Thyroid gland (tissue), 4 donors: ENCODE data around the gene FUCA2. TPM values are rescaled to one million over a fixed set of nuclear protein-coding genes. Genes with fewer than 3 reads are reported as not detected.

Source experiments
- DNase-seq, 2 donors: peaks; one replicate each; pipeline ENCODE4 v3.0.0-alpha.2; 2019
- H3K27ac ChIP-seq, 3 donors: fragments of 200-600 bp; sonication (generic); 1 replicate in 2 of 3; 2 replicates in 1 of 3; pipeline ENCODE4 v1.5.1; 2016 to 2019; ENCODE audit warnings: mild to moderate bottlenecking in 1 of 3, moderate library complexity in 1 of 3
- H3K27me3 ChIP-seq: fragments of 200-600 bp; sonication (generic); one replicate; pipeline ENCODE4 v1.5.1; 2019
- H3K36me3 ChIP-seq, 2 donors: fragments of 200-600 bp; sonication (generic); one replicate each; pipeline ENCODE4 v1.5.1; 2016 to 2019
- H3K4me1 ChIP-seq, 2 donors: fragments of 200-600 bp; sonication (generic); one replicate each; pipeline ENCODE4 v1.5.1; 2017 to 2019
- H3K4me3 ChIP-seq, 3 donors: fragments of 200-600 bp; sonication (generic); replicated peaks in 1 of 3; 1 replicate in 2 of 3; 2 replicates in 1 of 3; pipeline ENCODE4 v1.5.1; 2016; ENCODE audit warnings: mild to moderate bottlenecking in 1 of 3
- H3K9me3 ChIP-seq: fragments of 200-600 bp; sonication (generic); one replicate; pipeline ENCODE4 v1.5.1; 2017
- CTCF ChIP-seq, 6 experiments: fragments of 200-600 bp in 3 of 6; fragments of 450-650 bp in 3 of 6; sonication (generic) in 3 of 6; IDR thresholded peaks; one replicate each; pipeline ENCODE4 v1.5.1; 2016 to 2019; ENCODE audit warnings: antibody characterized with exemption in 6 of 6, mild to moderate bottlenecking in 2 of 6, inconsistent platforms in 1 of 6, moderate library complexity in 1 of 6
- POLR2A ChIP-seq, 2 donors: fragments of 450-650 bp; IDR thresholded peaks; one replicate each; pipeline ENCODE4 v1.6.1; 2017; ENCODE audit warnings: antibody characterized with exemption in 2 of 2, mild to moderate bottlenecking in 2 of 2, moderate library complexity in 1 of 2
- WGBS, 2 donors: methylation state at CpG; one replicate each; pipeline ENCODE4 v1.1.5; 2017; 5-methylcytosine and 5-hydroxymethylcytosine counted together
- intact Hi-C: fragments of 100-400 bp; cut with DNase I; formaldehyde crosslinking; loops from one replicate; pipeline ENCODE4 v1.15.1; 2023
- total RNA-seq, 4 donors: library from RNA; depleted of rRNA; stranded (reverse); fragments of >200 nt; gene quantifications; one replicate each; pipeline ENCODE4 v1.2.3, GENCODE V29; 2016

FUCA2 gene
- total RNA-seq, 4 donors from 2014 or later = 31.7 to 59.1 (median 44.7) TPM

GRCh38 chr6:143546599-143546998, 35.1 kb upstream of the FUCA2 start:
- intact Hi-C loops = no loop called here
- no peaks in the 10 kb centered on the region for H3K4me1 ChIP-seq
- no peaks in the 10 kb centered on the region for H3K27me3 ChIP-seq
- no peak for DNase-seq
- H3K9me3 ChIP-seq = no peaks in the 10 kb centered on the region
- H3K36me3 ChIP-seq = no peaks in the 10 kb centered on the region
- 97 to 99% methylated on average over 3 of the region's 3 CpGs for WGBS, 2 donors
- H3K27ac ChIP-seq = no peak overlapping the region
- TF ChIP-seq POLR2A (IDR thresholded peaks at IDR 0.05) (no peak), CTCF (IDR thresholded peaks at IDR 0.05) (no peak)
- H3K4me3 ChIP-seq = no peak overlapping the region

DNA sequence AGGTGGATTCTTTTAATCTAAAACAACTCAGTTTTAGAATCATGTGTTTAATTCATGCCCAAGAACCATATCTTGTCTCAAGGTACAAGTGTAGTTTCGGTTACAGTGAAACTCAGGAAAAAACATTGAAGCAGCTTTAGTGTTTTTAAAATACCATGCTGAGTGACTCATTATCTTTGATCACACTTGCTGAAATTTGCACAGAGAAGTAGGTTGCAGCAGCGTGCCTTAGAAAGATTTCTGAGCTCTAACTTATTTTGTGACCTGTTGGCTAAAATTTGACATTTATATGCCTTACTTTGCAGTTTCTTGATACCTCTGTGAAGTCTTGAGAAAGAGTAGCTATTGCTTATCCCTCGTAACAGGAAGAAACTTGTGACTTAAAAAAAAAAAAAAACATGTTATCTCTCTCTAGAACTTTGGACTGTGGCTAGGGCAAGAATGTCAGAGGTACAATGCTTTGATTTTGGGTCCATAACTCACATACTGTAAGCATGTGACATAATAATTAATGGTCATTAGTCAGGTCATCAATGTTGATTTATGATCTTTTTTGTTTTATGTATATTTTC, 34.5 kb upstream of the FUCA2 start:
- intact Hi-C loops = no loop called here

DNA sequence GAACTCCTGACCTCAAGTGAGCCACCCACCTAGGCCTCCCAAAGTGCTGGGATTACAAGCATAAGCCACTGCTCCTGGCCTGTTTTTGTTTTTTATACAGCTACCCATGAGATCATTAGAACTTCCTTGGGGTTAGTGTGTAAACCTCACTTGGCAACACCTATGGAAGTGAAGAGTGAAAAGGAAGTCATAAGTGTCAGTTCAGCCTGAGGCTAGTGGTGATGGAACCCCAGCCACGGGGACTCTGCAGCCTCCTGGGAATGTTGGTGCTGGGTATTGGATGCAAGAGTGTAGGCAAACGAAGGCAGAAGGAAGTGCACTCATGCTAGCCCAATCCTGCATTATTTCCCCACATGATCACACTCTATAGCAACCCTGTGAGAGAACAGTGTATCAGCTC, 33.6 kb upstream of the FUCA2 start:
- Histone ChIP-seq H3K4me1 (no peaks in the 10 kb centered on the region), H3K27me3 (no peaks in the 10 kb centered on the region), H3K36me3 (no peaks in the 10 kb centered on the region), H3K9me3 (no peaks in the 10 kb centered on the region), H3K27ac (no peak overlapping the region), H3K4me3 (no peak overlapping the region)
- 58 to 71% methylated on average over 2 of the region's 2 CpGs for WGBS, 2 donors
- DNase-seq = no peak
- no peak for TF ChIP-seq POLR2A (IDR thresholded peaks at IDR 0.05)
- no peak for TF ChIP-seq CTCF (IDR thresholded peaks at IDR 0.05)
- intact Hi-C loops = no loop called here

More for the DNA sequence above, 34.5 kb upstream of the FUCA2 start:
- TF ChIP-seq POLR2A (IDR thresholded peaks at IDR 0.05) (no peak), CTCF (IDR thresholded peaks at IDR 0.05) (no peak)
- Histone ChIP-seq H3K27me3 (no peaks in the 10 kb centered on the region), H3K4me1 (no peaks in the 10 kb centered on the region), H3K4me3 (no peak overlapping the region), H3K36me3 (no peaks in the 10 kb centered on the region), H3K27ac (no peak overlapping the region), H3K9me3 (no peaks in the 10 kb centered on the region)
- no peak for DNase-seq
- WGBS, 2 donors = 80% methylated on average over 3 of the region's 3 CpGs

DNA sequence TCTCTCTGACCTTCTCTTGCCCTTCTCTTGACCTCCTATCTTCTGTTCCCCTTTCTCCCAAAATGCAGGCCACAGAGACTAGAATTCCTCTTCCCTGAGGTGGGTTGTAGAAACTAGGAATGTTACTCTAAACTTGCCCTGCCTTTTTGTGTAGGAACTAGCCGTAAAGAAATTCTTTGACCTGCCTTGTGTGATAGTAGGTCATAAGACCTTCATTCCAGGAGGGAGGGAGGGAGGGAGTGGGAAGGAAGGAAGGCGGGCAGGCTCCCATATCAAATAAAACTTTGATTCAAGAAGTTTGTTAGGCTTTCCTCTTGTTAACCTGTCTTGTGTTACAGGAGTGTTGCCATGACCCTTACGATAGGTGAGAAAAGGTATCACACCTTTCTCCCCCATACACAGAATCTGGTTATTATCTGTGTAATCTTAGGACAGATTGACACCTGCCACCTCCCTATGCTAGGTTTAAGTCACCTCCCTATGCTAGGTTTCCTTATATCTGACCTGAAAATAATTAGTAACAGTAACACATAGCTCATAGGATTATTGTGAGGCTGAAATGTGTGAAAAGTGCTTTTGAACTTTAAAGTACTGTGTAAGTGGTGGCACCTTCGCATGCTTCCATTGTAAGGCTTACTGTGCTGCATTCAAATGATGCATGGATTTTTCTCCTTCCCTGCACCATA, 32.6 kb upstream of the FUCA2 start:
- no peaks in the 10 kb centered on the region for H3K9me3 ChIP-seq
- TF ChIP-seq POLR2A (IDR thresholded peaks at IDR 0.05) (no peak), CTCF (IDR thresholded peaks at IDR 0.05) (no peak)
- no peaks in the 10 kb centered on the region for H3K36me3 ChIP-seq
- no peak for DNase-seq
- no peaks in the 10 kb centered on the region for H3K4me1 ChIP-seq
- intact Hi-C loops = no loop called here
- H3K27ac ChIP-seq = no peak overlapping the region
- 85 to 93% methylated on average over 4 of the region's 4 CpGs for WGBS, 2 donors
- no peaks in the 10 kb centered on the region for H3K27me3 ChIP-seq
- no peak overlapping the region for H3K4me3 ChIP-seq

DNA sequence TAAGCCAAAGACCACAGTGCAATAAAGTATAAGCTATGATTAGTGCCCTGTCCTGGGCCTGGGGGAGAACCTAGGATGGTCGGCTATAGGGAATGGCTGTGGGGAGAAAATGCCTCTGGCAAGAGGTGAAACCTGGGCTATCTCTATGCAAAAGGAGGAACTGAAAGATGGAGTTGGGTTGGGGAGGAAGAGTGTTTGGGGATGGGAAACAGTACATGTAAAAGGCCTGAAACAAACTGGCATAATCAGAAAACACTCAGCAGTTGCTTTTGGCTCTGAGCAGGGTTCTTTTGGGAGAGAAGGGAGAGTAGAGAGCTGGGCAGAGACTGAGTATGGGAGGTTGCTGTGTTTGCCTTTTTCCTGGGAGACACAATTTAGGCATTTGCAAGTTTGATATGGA, 31.9 kb upstream of the FUCA2 start:
- Histone ChIP-seq H3K4me3 (no peak overlapping the region), H3K36me3 (no peaks in the 10 kb centered on the region), H3K27me3 (no peaks in the 10 kb centered on the region), H3K27ac (no peak overlapping the region), H3K4me1 (no peaks in the 10 kb centered on the region), H3K9me3 (no peaks in the 10 kb centered on the region)
- intact Hi-C loops = no loop called here
- DNase-seq = no peak
- TF ChIP-seq CTCF (IDR thresholded peaks at IDR 0.05) (no peak), POLR2A (IDR thresholded peaks at IDR 0.05) (no peak)
- 79 to 89% methylated on average over 1 of the region's 1 CpG for WGBS, 2 donors
